HCT116 (cell line): ENCODE data around the gene FNBP1L.

Experiments used
- CEBPB ChIP-seq: IDR thresholded peaks from 2 replicates; pipeline ENCODE4 v1.6.1; 2012; ENCODE audit warnings: low read depth
- FOSL1 ChIP-seq: IDR thresholded peaks from 2 replicates; pipeline ENCODE4 v1.6.1; 2012; ENCODE audit warnings: low read depth
- POLR2A ChIP-seq: IDR thresholded peaks from 2 replicates; pipeline ENCODE4 v1.7.0; 2011; ENCODE audit warnings: borderline replicate concordance; ENCODE audit not compliant: insufficient read depth, insufficient read length; ENCODE audit errors: extremely low read depth

GRCh38 chr1:93408203-93408602, 39.7 kb upstream of the FNBP1L start:
- no peak for TF ChIP-seq CEBPB
- TF ChIP-seq POLR2A: no peak
- no peak for TF ChIP-seq FOSL1
